Measurements from ENCODE around the gene METTL1.

The METTL1 gene

DNA sequence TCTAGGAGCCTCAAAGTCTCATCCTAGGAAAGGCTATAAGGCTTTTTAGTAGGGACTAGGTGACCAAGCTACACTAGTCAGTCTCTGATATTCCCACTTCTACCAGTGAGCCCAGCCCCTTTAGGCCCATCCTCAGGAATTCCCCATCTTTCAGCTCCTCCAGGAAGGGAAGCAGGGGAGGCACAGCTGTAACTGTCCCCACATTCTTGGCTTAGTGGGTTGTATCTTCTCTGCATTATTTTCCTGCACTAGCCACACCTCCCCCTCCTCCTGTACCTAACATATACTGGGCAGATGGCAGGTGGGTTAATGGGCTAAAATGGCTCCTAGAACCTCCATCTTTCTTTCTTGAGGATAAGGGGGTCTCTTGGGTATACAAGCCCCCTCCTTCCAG, 4.6 kb downstream of the METTL1 start:
- DNase-seq (ENCODE audit: low read depth) = no peak

- no peak for DNase-seq (ENCODE audit: low read depth)
Observed at GRCh38 chr12:57766464-57767304, 5.2 kb downstream of the METTL1 start, which contains the start of gene CYP27B1. TSS of gene CYP27B1 (minus strand) at chr12:57767078. CDS start at chr12:57767041, 37 bp downstream.

GRCh38 chr12:57765698-57766463, 6.0 kb downstream of the METTL1 start:
- DNase-seq (ENCODE audit: low read depth) = no peak

GRCh38 chr12:57765003-57765697, 6.8 kb downstream of the METTL1 start:
- no peak for DNase-seq (ENCODE audit: low read depth)

DNA sequence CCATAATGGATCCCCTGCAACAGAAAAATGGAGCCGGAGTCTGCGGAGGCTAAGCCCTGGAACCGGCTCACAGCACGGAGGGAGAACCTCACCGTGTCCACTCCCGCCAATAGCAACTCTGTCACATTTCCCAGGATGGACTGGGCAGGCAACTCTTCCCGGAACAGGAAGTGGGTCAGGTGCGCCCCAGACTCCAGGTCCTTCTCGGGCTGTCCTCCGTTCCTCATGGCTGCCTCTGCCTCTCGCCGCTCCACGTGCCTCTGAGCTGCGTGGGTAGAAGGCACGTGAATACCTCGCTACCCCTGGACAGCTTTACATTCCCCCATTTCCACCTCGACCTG, 7.3 kb downstream of the METTL1 start:
- DNase-seq (ENCODE audit: low read depth) = no peak

GRCh38 chr12:57763881-57764661, 7.8 kb downstream of the METTL1 start:
- DNase-seq (ENCODE audit: low read depth) = no peak

DNA sequence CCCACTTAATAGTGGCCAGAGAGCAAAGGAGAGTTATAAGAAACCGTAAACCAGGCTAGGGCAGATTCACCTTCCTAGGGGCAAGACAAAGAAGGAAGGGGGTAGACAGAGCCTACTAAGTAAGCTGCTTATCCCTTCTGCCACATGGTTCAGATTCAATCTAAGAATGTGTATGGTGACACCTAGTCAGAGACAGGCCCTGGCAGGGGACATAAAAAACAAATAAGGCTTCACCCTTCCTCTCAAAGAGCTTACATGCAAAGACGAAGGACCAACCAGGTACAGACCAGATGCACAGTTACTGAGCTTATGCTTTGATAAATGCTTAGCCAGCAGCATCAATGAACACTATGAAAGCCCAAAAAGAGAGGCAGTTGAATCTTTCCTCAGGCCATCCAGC, 9.4 kb downstream of the METTL1 start:
- DNase-seq (ENCODE audit: low read depth) = no peak

DNA sequence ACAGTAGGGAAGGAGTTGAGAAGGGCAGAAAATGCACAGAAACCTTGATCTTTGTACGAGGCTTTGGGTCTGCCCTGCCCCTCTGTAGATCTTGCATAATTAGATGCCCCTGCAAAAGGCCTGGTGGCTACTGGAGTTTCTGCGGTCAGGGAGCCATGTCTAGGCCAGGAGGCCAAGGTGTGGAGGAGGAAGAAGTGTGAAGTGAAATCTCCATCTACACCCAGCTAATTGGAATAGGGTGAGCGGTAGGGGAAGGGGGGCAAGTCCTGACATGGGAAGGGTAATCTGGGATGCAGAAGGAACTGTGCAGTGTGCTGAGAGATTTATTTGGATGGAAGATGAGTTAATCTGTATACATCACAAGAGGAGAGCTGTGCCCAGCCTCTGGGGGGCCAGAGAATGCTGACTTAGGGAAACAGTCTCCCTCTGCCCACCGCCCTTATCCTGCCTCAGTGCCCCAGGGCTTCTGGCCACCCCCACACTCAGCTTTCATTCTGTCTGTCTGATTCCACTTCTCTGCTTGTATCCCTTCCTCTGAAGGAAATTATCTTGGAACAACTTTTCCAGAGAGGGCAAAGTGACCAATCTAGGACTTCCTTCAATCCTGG, 10.4 kb downstream of the METTL1 start:
- DNase-seq (ENCODE audit: low read depth) = no peak

- no peak for DNase-seq (ENCODE audit: low read depth)
Observed at GRCh38 chr12:57760347-57760982, 11.4 kb downstream of the METTL1 start.

- DNase-seq (ENCODE audit: low read depth) = no peak
Observed at GRCh38 chr12:57759360-57759980, 12.4 kb downstream of the METTL1 start.

GRCh38 chr12:57758552-57759359, 13.1 kb downstream of the METTL1 start:
- no peak for DNase-seq (ENCODE audit: low read depth)

- DNase-seq (ENCODE audit: low read depth) = no peak
Observed at GRCh38 chr12:57757771-57758170, 14.1 kb downstream of the METTL1 start.

DNA sequence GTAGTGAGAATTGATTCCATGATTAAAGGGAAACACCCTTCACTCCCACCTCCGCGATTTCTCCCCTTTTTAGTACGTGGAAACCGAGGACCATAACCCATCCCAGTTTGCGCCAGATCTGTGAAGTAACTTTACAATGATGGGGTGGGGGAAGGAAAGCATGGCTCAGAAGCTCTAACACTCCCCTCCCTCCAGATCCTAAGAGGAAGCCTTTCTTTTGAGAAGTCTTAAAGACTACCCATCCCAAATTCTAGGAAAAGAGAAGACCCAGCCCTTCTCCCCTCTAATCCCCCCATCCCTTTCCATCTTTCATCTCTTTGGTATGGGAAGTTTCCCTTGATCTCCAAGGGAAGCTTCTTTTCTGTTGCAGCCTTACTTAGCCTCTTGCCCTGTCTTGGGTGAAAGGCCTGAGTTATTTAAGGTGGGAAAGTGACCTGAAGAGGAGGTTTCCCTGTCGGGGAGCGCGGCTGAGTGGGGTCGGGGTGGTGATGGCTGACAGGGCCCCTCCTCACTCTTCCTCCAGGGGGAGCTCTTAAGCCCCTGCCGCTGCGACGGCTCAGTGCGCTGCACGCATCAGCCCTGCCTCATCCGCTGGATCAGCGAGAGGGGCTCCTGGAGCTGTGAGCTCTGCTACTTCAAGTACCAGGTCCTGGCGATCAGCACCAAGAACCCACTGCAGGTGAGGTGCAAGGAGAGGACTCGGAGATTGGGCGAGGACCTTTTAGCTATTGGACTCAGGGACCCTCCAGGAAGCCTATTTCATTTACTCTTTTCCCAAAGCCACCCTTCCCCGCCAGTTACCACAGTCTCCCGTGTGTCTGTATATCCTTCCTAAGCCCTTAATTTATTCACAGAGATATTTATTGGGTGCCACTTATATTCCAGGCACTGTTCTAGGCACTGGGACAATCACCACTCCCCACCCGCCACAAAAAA, 15.2 kb downstream of the METTL1 start:
- peak; percentile 61 for DNase-seq (ENCODE audit: low read depth)

- DNase-seq (ENCODE audit: low read depth) = no peak
Observed at GRCh38 chr12:57755454-57756372, 16.2 kb downstream of the METTL1 start.

DNA sequence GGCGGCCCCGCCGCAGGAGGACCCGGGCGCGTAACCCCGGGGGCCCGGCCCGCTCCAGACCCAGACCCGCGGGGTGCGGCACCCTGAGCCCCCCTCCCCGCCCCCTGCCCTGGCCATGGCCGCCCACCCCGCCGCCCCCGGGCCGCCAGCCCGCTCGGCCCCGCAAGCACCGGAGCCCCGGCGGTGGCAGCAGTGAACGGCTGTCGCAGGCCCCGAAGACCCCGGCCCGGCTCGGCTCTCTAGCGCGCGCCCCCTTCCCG, 16.8 kb downstream of the METTL1 start:
- DNase-seq (ENCODE audit: low read depth) = no peak

- DNase-seq (ENCODE audit: low read depth) = peak; percentile 84
Observed at GRCh38 chr12:57754411-57755193, 17.3 kb downstream of the METTL1 start, which contains the start of gene MARCHF9. TSS of gene MARCHF9 (plus strand) at chr12:57755103. CDS start at chr12:57755529, 426 bp downstream.

All from stimulated activated CD4-positive, alpha-beta T cell treated with anti-CD3 and anti-CD28 coated beads, Interleukin-2, amount 100 ng/mL, for 4 hours (primary cell).